PC-9 (cell line): ENCODE measurements around the gene AATF. TPM values are rescaled to one million over a fixed set of nuclear protein-coding genes. Genes with fewer than 3 reads are reported as not detected.

Source experiments
- BruUV-seq: library from RNA; stranded (reverse); fragments of 400-500 nt; replicated peaks from 2 replicates; lab custom pipeline; 2021; lab: Mats Ljungman, UMichigan
- CTCF ChIA-PET: fragments of 300-600 bp; sonication (Branson Sonifier 250); formaldehyde crosslinking; loops from one replicate; lab custom pipeline; 2022; ENCODE audit warnings: antibody characterized with exemption; lab: Charles Lee
- POLR2A ChIA-PET: fragments of 300-600 bp; sonication (Branson Sonifier 250); formaldehyde crosslinking; loops from one replicate; lab custom pipeline; 2022; ENCODE audit warnings: antibody characterized with exemption; ENCODE audit not compliant: unreplicated experiment; lab: Charles Lee
- DNase-seq, 2 experiments: peaks; one replicate each; pipeline versions ENCODE4 v3.0.0 to v3.0.0-alpha.2; 2015 to 2022; ENCODE audit warnings: mixed read lengths in 1 of 2
- H2AFZ ChIP-seq: fragments of 200-600 bp; sonication (generic); 2 replicates; pipeline ENCODE4 v1.8.1; 2017; ENCODE audit warnings: antibody characterized with exemption
- H3F3A ChIP-seq: fragments of 200-600 bp; sonication (generic); 2 replicates; pipeline ENCODE4 v1.8.1; 2017; ENCODE audit warnings: antibody characterized with exemption, mild to moderate bottlenecking, low read depth; ENCODE audit not compliant: insufficient read depth
- H3K27ac ChIP-seq: fragments of 200-600 bp; sonication (generic); 2 replicates; pipeline ENCODE4 v1.6.1; 2016; ENCODE audit warnings: mixed run types
- H3K27me3 ChIP-seq: fragments of 200-600 bp; sonication (generic); 2 replicates; pipeline ENCODE4 v1.6.1; 2016; ENCODE audit warnings: low read depth, mixed run types; ENCODE audit not compliant: insufficient read depth
- H3K36me3 ChIP-seq: fragments of 200-600 bp; sonication (generic); 2 replicates; pipeline ENCODE4 v1.6.1; 2016; ENCODE audit warnings: low read depth, mixed run types
- H3K4me1 ChIP-seq: fragments of 200-600 bp; sonication (generic); replicated peaks from 2 replicates; pipeline ENCODE4 v1.6.1; 2016; ENCODE audit warnings: mixed run types; ENCODE audit not compliant: insufficient read depth
- H3K4me2 ChIP-seq: fragments of 200-600 bp; sonication (generic); 2 replicates; pipeline ENCODE4 v1.6.1; 2017; ENCODE audit warnings: mixed run types
- H3K4me3 ChIP-seq: fragments of 200-600 bp; sonication (generic); 2 replicates; pipeline ENCODE4 v1.6.1; 2016; ENCODE audit warnings: mixed run types
- H3K79me2 ChIP-seq: fragments of 200-600 bp; sonication (generic); 2 replicates; pipeline ENCODE4 v1.6.1; 2017; ENCODE audit warnings: low read depth, mixed run types
- H3K9me2 ChIP-seq: fragments of 200-600 bp; sonication (generic); 2 replicates; pipeline ENCODE4 v1.8.1; 2017; ENCODE audit warnings: mild to moderate bottlenecking; ENCODE audit not compliant: insufficient read depth
- H3K9me3 ChIP-seq: fragments of 200-600 bp; sonication (generic); 2 replicates; pipeline ENCODE4 v1.8.1; 2016; ENCODE audit warnings: low read depth; ENCODE audit not compliant: insufficient read depth
- H4K20me1 ChIP-seq: fragments of 200-600 bp; sonication (generic); 2 replicates; pipeline ENCODE4 v1.8.1; 2017; ENCODE audit not compliant: insufficient read depth
- EZH2 ChIP-seq: fragments of 200-600 bp; sonication (generic); IDR thresholded peaks from 2 replicates; pipeline ENCODE4 v1.8.0; 2017; ENCODE audit warnings: antibody characterized with exemption, low read depth
- intact Hi-C: fragments of 100-400 bp; cut with micrococcal nuclease; formaldehyde crosslinking; loops from one replicate; pipeline ENCODE4 v1.10.0; 2022; ENCODE audit not compliant: unreplicated experiment
- total RNA-seq: library from RNA; stranded (reverse); gene quantifications from 2 replicates; pipeline ENCODE4 v1.2.3, GENCODE V29; 2021
- TF ChIP-seq, protein P1 (sequence below): fragments of 200-600 bp; sonication (generic); conservative IDR thresholded peaks from 2 replicates; pipeline ENCODE4 v1.6.1; 2017; ENCODE audit warnings: mixed run types, antibody characterized with exemption, mild to moderate bottlenecking, moderate library complexity

AATF gene
- total RNA-seq, 1 experiment from 2014 or later, result 71.4 TPM

GRCh38 chr17:36926226-36926625 lies 22.5 kb upstream of the AATF start:
- H3F3A ChIP-seq, result peaks cover 60% of the 10 kb centered on the region
- no peaks in the 10 kb centered on the region for H4K20me1 ChIP-seq
- ChIA-PET CTCF (interaction anchor here (0.6 kb wide), 1 partner anchor 867 kb away, joined by 3 read pairs; no protein-coding TSS in a partner anchor), POLR2A (interaction anchor here (0.7 kb wide), 1 partner anchor 344 kb away, joined by 6 read pairs; no protein-coding TSS in a partner anchor)
- H3K27ac ChIP-seq, result peak overlapping the region; percentile 99
- H3K36me3 ChIP-seq, result no peaks in the 10 kb centered on the region
- peak overlapping the region; percentile 30; the same call in 1 of the 2 replicates for H3K4me3 ChIP-seq
- no TSS peak for BruUV-seq
- no peak overlapping the region for H2AFZ ChIP-seq
- DNase-seq, result no peak
- intact Hi-C loops, result no loop called here
- H3K9me2 ChIP-seq, result no peaks in the 10 kb centered on the region
- TF ChIP-seq, protein P1, sequence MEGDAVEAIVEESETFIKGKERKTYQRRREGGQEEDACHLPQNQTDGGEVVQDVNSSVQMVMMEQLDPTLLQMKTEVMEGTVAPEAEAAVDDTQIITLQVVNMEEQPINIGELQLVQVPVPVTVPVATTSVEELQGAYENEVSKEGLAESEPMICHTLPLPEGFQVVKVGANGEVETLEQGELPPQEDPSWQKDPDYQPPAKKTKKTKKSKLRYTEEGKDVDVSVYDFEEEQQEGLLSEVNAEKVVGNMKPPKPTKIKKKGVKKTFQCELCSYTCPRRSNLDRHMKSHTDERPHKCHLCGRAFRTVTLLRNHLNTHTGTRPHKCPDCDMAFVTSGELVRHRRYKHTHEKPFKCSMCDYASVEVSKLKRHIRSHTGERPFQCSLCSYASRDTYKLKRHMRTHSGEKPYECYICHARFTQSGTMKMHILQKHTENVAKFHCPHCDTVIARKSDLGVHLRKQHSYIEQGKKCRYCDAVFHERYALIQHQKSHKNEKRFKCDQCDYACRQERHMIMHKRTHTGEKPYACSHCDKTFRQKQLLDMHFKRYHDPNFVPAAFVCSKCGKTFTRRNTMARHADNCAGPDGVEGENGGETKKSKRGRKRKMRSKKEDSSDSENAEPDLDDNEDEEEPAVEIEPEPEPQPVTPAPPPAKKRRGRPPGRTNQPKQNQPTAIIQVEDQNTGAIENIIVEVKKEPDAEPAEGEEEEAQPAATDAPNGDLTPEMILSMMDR, result no peak
- no peak for TF ChIP-seq EZH2
- no peaks in the 10 kb centered on the region for H3K9me3 ChIP-seq
- peak overlapping the region; percentile 71 for H3K4me2 ChIP-seq
- H3K27me3 ChIP-seq, result no peaks in the 10 kb centered on the region
- H3K4me1 ChIP-seq, result peaks cover 68% of the 10 kb centered on the region
- H3K79me2 ChIP-seq, result peaks cover 35% of the 10 kb centered on the region

GRCh38 chr17:36926701-36927100 lies 22.1 kb upstream of the AATF start:
- POLR2A ChIA-PET, result interaction anchor here (0.6 to 0.7 kb wide), 2 partner anchors 98 to 345 kb away, joined by 4 to 6 read pairs; no protein-coding TSS in a partner anchor
- no peak overlapping the region for H2AFZ ChIP-seq

GRCh38 chr17:36928471-36929345 lies 20.0 kb upstream of the AATF start:
- no peak overlapping the region for H3K27ac ChIP-seq
- POLR2A ChIA-PET, result no interaction called here
- peaks cover 34% of the 10 kb centered on the region for H3K79me2 ChIP-seq
- TF ChIP-seq, protein P1, result no peak
- TF ChIP-seq EZH2, result no peak
- H3F3A ChIP-seq, result peaks cover 37% of the 10 kb centered on the region
- H3K27me3 ChIP-seq, result no peaks in the 10 kb centered on the region
- DNase-seq, result no peak
- H3K9me2 ChIP-seq, result no peaks in the 10 kb centered on the region
- no peaks in the 10 kb centered on the region for H4K20me1 ChIP-seq
- CTCF ChIA-PET, result no interaction called here
- H3K9me3 ChIP-seq, result no peaks in the 10 kb centered on the region
- H3K4me1 ChIP-seq, result peaks cover 46% of the 10 kb centered on the region
- H3K36me3 ChIP-seq, result 0 out of 2 replicates have a peak, but pooled peaks cover 2% of the 10 kb centered on the region
- H3K4me3 ChIP-seq, result no peak overlapping the region
- intact Hi-C loops, result no loop called here
- no peak overlapping the region for H2AFZ ChIP-seq
- BruUV-seq, result no TSS peak
- no peak overlapping the region for H3K4me2 ChIP-seq

More at GRCh38 chr17:36926701-36927100, 22.1 kb upstream of the AATF start:
- Histone ChIP-seq H3K9me2 (no peaks in the 10 kb centered on the region), H3K27me3 (no peaks in the 10 kb centered on the region), H3K9me3 (no peaks in the 10 kb centered on the region), H3K79me2 (peaks cover 36% of the 10 kb centered on the region), H4K20me1 (no peaks in the 10 kb centered on the region), H3K4me2 (peak overlapping the region; percentile 71), H3F3A (peaks cover 57% of the 10 kb centered on the region), H3K4me3 (peak overlapping the region; percentile 30; the same call in 1 of the 2 replicates), H3K4me1 (peaks cover 66% of the 10 kb centered on the region), H3K27ac (peak overlapping the region; percentile 99), H3K36me3 (no peaks in the 10 kb centered on the region)
- CTCF ChIA-PET, result interaction anchor here (0.6 kb wide), 1 partner anchor 866 kb away, joined by 3 read pairs; no protein-coding TSS in a partner anchor
- DNase-seq, result peak in 1 of 2 experiments; percentile 83
- no TSS peak for BruUV-seq
- TF ChIP-seq, protein P1, result no peak
- TF ChIP-seq EZH2, result no peak
- intact Hi-C loops, result no loop called here
